ENCODE measurements around the gene PATJ. TPM values are rescaled to one million over a fixed set of nuclear protein-coding genes. Genes with fewer than 3 reads are reported as not detected.

PATJ gene
- total and polyA plus RNA-seq, 2 of the 13 experiments (the other 11 are each of a cell fraction or from before 2014, with no cell fraction given), result 6.2 to 16.8 TPM

DNA sequence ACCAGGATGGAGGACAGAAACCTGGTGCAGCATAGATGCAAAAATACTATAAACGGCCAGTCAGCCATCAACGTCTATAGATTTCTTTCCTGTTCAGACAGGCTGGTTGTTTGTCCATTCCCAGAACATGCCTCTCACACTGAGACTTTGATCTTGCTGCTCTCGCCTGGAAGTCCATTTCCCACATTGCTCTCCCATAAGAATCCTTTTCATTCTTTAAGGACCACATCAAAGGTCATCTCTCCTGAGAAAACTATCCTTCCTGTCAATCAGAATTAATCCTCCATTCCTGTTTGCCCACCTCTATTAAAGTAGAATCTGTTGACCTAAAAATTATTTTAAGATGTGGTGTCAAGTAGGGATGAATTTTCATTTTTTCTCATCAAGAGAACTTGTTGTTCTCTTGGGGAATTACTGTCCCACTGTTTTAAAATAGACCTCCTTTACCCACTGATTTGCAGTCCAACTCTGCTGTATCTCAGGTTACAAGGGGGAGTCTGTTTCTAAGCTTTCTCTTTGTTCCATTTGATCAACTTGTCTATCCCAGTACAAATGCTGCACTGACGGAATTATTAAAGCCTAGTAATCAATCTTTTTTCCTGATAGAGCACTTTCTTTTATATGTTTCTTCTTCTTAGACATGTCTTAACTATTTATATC is 172.7 kb downstream of the PATJ start (continued):
- TF ChIP-seq NFATC3 (CRISPR knock-in tag; IDR thresholded peaks at IDR 0.05) (no peak), ZNF672 (CRISPR knock-in tag; IDR thresholded peaks at IDR 0.05) (no peak), HIVEP1 (CRISPR knock-in tag; IDR thresholded peaks at IDR 0.05) (no peak), ZNF557 (CRISPR knock-in tag; IDR thresholded peaks at IDR 0.05) (no peak), ZFYVE20 (CRISPR knock-in tag; IDR thresholded peaks at IDR 0.05; ENCODE audit: borderline replicate concordance, low read depth) (no peak), ZNF605 (CRISPR knock-in tag; IDR thresholded peaks at IDR 0.05) (no peak), EED (CRISPR knock-in tag; IDR thresholded peaks at IDR 0.05) (no peak), RBAK (CRISPR knock-in tag; IDR thresholded peaks at IDR 0.05) (no peak), GPN1 (CRISPR knock-in tag; IDR thresholded peaks at IDR 0.05; ENCODE audit: borderline replicate concordance) (no peak), KDM4B (CRISPR knock-in tag; IDR thresholded peaks at IDR 0.05) (no peak), CREB1 (IDR thresholded peaks at IDR 0.05) (no peak), CREB1 (CRISPR knock-in tag; IDR thresholded peaks at IDR 0.05) (peak; percentile 16; the same call in 1 of the 2 replicates), SOX6 (IDR thresholded peaks at IDR 0.05) (no peak), SOX6 (CRISPR knock-in tag; IDR thresholded peaks at IDR 0.05) (peak; percentile 66; the same call in 1 of the 2 replicates), ZNF136 (CRISPR knock-in tag; IDR thresholded peaks at IDR 0.05; ENCODE audit: low read depth) (no peak), GATA4 (IDR thresholded peaks at IDR 0.05; ENCODE audit: borderline replicate concordance, low read depth) (peak; percentile 24; the same call in 1 of the 2 replicates)
- TF ChIP-seq, protein P1, sequence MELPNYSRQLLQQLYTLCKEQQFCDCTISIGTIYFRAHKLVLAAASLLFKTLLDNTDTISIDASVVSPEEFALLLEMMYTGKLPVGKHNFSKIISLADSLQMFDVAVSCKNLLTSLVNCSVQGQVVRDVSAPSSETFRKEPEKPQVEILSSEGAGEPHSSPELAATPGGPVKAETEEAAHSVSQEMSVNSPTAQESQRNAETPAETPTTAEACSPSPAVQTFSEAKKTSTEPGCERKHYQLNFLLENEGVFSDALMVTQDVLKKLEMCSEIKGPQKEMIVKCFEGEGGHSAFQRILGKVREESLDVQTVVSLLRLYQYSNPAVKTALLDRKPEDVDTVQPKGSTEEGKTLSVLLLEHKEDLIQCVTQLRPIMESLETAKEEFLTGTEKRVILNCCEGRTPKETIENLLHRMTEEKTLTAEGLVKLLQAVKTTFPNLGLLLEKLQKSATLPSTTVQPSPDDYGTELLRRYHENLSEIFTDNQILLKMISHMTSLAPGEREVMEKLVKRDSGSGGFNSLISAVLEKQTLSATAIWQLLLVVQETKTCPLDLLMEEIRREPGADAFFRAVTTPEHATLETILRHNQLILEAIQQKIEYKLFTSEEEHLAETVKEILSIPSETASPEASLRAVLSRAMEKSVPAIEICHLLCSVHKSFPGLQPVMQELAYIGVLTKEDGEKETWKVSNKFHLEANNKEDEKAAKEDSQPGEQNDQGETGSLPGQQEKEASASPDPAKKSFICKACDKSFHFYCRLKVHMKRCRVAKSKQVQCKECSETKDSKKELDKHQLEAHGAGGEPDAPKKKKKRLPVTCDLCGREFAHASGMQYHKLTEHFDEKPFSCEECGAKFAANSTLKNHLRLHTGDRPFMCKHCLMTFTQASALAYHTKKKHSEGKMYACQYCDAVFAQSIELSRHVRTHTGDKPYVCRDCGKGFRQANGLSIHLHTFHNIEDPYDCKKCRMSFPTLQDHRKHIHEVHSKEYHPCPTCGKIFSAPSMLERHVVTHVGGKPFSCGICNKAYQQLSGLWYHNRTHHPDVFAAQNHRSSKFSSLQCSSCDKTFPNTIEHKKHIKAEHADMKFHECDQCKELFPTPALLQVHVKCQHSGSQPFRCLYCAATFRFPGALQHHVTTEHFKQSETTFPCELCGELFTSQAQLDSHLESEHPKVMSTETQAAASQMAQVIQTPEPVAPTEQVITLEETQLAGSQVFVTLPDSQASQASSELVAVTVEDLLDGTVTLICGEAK (IDR thresholded peaks at IDR 0.05), result no peak
- TF ChIP-seq, protein P1 (CRISPR knock-in tag; IDR thresholded peaks at IDR 0.05), result no peak
- TF ChIP-seq, protein P2, sequence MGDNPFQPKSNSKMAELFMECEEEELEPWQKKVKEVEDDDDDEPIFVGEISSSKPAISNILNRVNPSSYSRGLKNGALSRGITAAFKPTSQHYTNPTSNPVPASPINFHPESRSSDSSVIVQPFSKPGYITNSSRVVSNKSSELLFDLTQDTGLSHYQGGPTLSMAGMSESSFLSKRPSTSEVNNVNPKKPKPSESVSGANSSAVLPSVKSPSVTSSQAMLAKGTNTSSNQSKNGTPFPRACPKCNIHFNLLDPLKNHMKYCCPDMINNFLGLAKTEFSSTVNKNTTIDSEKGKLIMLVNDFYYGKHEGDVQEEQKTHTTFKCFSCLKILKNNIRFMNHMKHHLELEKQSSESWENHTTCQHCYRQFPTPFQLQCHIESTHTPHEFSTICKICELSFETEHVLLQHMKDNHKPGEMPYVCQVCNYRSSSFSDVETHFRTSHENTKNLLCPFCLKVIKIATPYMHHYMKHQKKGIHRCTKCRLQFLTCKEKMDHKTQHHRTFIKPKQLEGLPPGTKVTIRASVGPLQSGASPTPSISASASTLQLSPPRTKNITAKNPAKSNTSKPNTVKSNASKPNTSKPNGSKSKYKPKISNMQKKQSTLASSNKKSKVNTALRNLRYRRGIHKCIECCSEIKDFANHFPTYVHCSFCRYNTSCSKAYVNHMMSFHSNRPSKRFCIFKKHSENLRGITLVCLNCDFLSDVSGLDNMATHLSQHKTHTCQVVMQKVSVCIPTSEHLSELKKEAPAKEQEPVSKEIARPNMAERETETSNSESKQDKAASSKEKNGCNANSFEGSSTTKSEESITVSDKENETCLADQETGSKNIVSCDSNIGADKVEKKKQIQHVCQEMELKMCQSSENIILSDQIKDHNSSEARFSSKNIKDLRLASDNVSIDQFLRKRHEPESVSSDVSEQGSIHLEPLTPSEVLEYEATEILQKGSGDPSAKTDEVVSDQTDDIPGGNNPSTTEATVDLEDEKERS (CRISPR knock-in tag; IDR thresholded peaks at IDR 0.05), result no peak
